ENCODE results near the gene DRG2. TPM values are rescaled to one million over a fixed set of nuclear protein-coding genes. Genes with fewer than 3 reads are reported as not detected.

DRG2 gene
- total and polyA plus RNA-seq, 2 of the 4 experiments (the other 2 are of a cell fraction) = 43.6 to 45.1 TPM

DNA sequence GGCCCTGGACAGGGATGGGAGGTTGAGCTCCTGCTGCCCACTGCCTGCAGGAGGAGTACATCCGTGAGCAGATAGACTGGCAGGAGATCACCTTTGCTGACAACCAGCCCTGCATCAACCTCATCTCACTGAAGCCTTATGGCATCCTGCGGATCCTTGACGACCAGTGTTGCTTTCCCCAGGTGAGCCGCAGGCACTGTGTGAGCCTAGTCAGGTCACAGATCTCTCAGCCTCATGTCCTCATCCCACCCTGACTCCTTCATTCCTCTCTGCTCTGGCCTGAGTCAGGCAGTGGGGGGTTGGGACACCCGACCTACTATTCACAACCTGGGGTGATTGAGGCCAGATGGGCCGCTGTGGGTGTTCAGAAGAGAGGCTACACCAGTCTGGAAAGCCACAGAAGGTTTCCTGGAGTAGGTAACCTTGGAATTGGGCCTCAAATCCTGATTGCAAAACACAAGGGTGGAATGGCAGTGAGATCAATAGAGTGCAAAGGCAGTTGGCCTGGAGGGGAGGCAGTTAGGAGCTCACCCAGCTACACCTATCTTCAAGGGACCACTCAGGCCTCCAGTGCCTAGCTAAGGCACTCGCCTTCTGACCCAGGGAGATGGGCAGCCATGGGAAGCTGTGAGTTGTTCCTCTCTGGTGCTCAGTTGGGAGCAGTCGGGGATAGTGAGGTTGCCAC is 50.5 kb downstream of the DRG2 start:
- H3K9ac ChIP-seq (ENCODE audit: low read depth, low read length) = no peak overlapping the region
- no peak overlapping the region for H3K4me2 ChIP-seq (ENCODE audit: low read depth, low read length)
- H3K27ac ChIP-seq (ENCODE audit: insufficient read depth, low read length) = no peak overlapping the region
- H3K18ac ChIP-seq (ENCODE audit: low read depth, low read length) = no peak overlapping the region
- peaks cover 3% of the 10 kb centered on the region; the same call in 1 of the 2 replicates for H3K27me3 ChIP-seq (ENCODE audit: control insufficient read depth, insufficient read depth, low read length)
- H4K20me1 ChIP-seq (ENCODE audit: insufficient read depth, low read length) = peaks cover 2% of the 10 kb centered on the region; the same call in 1 of the 2 replicates
- DNase-seq (no peak), ATAC-seq (ENCODE audit: low read depth) (no peak)
- H2BK15ac ChIP-seq (ENCODE audit: low read depth, low read length) = no peak overlapping the region
- H2BK120ac ChIP-seq (ENCODE audit: low read depth, low read length) = no peak overlapping the region
- no peak overlapping the region for H4K91ac ChIP-seq (ENCODE audit: insufficient read depth, low read depth, low read length)
- no peak overlapping the region for H2BK20ac ChIP-seq (ENCODE audit: low read depth, low read length)
- no peak overlapping the region for H4K5ac ChIP-seq (ENCODE audit: low read depth, low read length)
- H3K14ac ChIP-seq (replicated peaks; ENCODE audit: low read depth, low read length) = no peak overlapping the region
- H3K9me3 ChIP-seq (ENCODE audit: control insufficient read depth, insufficient read depth, low read length) = no peaks in the 10 kb centered on the region
- no peak overlapping the region for H3K56ac ChIP-seq (ENCODE audit: extremely low read depth, insufficient read depth, low read length)
- intact Hi-C loops (cut with micrococcal nuclease) = no loop called here
- H3K4ac ChIP-seq (ENCODE audit: low read depth, low read length) = no peak overlapping the region
- ChIA-PET POLR2A (ENCODE audit: unreplicated experiment) (no interaction called here), CTCF (no interaction called here)
- H2AK5ac ChIP-seq (ENCODE audit: low read depth, low read length) = no peak overlapping the region
- BruUV-seq (replicated peaks) = no TSS peak
- no peak overlapping the region for H3K4me3 ChIP-seq (ENCODE audit: insufficient read depth, low read depth, low read length)
- H3K36me3 ChIP-seq (ENCODE audit: control insufficient read depth, insufficient read depth, low read length) = no peaks in the 10 kb centered on the region
- H3K79me1 ChIP-seq (ENCODE audit: low read depth in 1 of 2, low read length in 2 of 2) = no peaks in the 10 kb centered on the region
- TF ChIP-seq CHD1 (IDR thresholded peaks at IDR 0.05; ENCODE audit: low read depth, low read length) = no peak
- no peak for TF ChIP-seq FOS (IDR thresholded peaks at IDR 0.05; ENCODE audit: low read depth, low read length)
- TF ChIP-seq, protein P1, sequence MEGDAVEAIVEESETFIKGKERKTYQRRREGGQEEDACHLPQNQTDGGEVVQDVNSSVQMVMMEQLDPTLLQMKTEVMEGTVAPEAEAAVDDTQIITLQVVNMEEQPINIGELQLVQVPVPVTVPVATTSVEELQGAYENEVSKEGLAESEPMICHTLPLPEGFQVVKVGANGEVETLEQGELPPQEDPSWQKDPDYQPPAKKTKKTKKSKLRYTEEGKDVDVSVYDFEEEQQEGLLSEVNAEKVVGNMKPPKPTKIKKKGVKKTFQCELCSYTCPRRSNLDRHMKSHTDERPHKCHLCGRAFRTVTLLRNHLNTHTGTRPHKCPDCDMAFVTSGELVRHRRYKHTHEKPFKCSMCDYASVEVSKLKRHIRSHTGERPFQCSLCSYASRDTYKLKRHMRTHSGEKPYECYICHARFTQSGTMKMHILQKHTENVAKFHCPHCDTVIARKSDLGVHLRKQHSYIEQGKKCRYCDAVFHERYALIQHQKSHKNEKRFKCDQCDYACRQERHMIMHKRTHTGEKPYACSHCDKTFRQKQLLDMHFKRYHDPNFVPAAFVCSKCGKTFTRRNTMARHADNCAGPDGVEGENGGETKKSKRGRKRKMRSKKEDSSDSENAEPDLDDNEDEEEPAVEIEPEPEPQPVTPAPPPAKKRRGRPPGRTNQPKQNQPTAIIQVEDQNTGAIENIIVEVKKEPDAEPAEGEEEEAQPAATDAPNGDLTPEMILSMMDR (conservative IDR thresholded peaks at IDR 0.05; ENCODE audit: low read depth, low read length) = no peak
- no peak for TF ChIP-seq BHLHE40 (IDR thresholded peaks at IDR 0.05; ENCODE audit: low read depth, low read length)
- no peak for TF ChIP-seq SMC3 (IDR thresholded peaks at IDR 0.05; ENCODE audit: low read depth, low read length)
- TF ChIP-seq RCOR1 (IDR thresholded peaks at IDR 0.05; ENCODE audit: insufficient replicate concordance, low read length) = no peak
- TF ChIP-seq NFE2L2 (IDR thresholded peaks at IDR 0.05; ENCODE audit: low read depth, low read length) = no peak
- in situ Hi-C loops (cut with MboI; ENCODE audit: low sequenced_read_pairs) = no loop called here
- H4K8ac ChIP-seq (ENCODE audit: low read depth in 2 of 2, low read length in 2 of 2) = no peak overlapping the region
- no peaks in the 10 kb centered on the region for H3K9me1 ChIP-seq (ENCODE audit: insufficient read depth, low read length)
- dilution Hi-C loops (cut with HindIII; ENCODE audit: low sequenced_read_pairs, unreplicated experiment) = no loop called here
- no CpG with 5 or more reads among the region's 8 CpGs for WGBS, 2 experiments (ENCODE audit: extremely low coverage in 2 of 2, insufficient read length in 1 of 2)
- H3K4me1 ChIP-seq (ENCODE audit: control insufficient read depth, insufficient read depth, low read length) = no peaks in the 10 kb centered on the region
- no peak overlapping the region for H3K23ac ChIP-seq (ENCODE audit: low read depth, low read length)
- no peak overlapping the region for H2AFZ ChIP-seq (replicated peaks; ENCODE audit: low read length, poor library complexity)
- H2BK5ac ChIP-seq (ENCODE audit: low read depth, low read length, poor library complexity, severe bottlenecking) = no peak overlapping the region
- H2AK9ac ChIP-seq (replicated peaks; ENCODE audit: low read depth, low read length, poor library complexity) = no peak overlapping the region

Measured in IMR-90 (cell line).